Peyer's patch (tissue), 4 donors: Measurements from ENCODE around the gene PSEN1.

Experiments
- POLR2A ChIP-seq, 2 donors: fragments of 450-650 bp; IDR thresholded peaks; one replicate each; pipeline ENCODE4 v1.5.1; 2017; ENCODE audit warnings: antibody characterized with exemption in 2 of 2, mild to moderate bottlenecking in 2 of 2, moderate library complexity in 2 of 2
- TF ChIP-seq, protein P1 (sequence below), 6 experiments: fragments of 450-650 bp in 4 of 6; fragments of 200-600 bp in 2 of 6; sonication (generic) in 1 of 6; IDR thresholded peaks; one replicate each; pipeline ENCODE4 v1.5.1; 2017 to 2019; ENCODE audit warnings: antibody characterized with exemption in 6 of 6, mild to moderate bottlenecking in 3 of 6, moderate library complexity in 1 of 6

DNA sequence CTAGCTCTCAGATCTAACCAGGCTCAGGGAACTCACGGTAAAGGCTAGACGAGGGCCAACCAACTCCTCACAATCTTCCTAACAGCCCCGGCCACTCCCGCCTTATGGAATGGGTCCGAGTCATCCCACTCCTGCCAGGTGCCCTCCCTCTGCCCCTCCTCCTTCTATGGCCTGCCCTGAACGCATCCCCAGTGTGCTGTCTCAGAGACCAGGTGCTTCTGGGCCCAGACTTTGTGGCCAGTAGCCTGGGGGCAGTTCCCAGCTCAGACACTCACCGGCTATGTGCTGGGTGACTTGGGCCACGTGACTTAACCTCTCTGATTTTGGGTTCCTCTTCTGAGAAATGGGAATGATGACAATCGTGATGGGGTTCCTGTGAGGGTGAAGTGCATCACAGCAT is 123.5 kb downstream of the PSEN1 start:
- TF ChIP-seq, protein P1, sequence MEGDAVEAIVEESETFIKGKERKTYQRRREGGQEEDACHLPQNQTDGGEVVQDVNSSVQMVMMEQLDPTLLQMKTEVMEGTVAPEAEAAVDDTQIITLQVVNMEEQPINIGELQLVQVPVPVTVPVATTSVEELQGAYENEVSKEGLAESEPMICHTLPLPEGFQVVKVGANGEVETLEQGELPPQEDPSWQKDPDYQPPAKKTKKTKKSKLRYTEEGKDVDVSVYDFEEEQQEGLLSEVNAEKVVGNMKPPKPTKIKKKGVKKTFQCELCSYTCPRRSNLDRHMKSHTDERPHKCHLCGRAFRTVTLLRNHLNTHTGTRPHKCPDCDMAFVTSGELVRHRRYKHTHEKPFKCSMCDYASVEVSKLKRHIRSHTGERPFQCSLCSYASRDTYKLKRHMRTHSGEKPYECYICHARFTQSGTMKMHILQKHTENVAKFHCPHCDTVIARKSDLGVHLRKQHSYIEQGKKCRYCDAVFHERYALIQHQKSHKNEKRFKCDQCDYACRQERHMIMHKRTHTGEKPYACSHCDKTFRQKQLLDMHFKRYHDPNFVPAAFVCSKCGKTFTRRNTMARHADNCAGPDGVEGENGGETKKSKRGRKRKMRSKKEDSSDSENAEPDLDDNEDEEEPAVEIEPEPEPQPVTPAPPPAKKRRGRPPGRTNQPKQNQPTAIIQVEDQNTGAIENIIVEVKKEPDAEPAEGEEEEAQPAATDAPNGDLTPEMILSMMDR (IDR thresholded peaks at IDR 0.05), result no peak
- TF ChIP-seq POLR2A (IDR thresholded peaks at IDR 0.05), result no peak
